ENCODE measurements around the gene HYCC1.
"Not testable (repeated sequence)": the region's sequence is repeated elsewhere in the genome, so short reads cannot be mapped to it uniquely, and the experiment has no call there.

DNA sequence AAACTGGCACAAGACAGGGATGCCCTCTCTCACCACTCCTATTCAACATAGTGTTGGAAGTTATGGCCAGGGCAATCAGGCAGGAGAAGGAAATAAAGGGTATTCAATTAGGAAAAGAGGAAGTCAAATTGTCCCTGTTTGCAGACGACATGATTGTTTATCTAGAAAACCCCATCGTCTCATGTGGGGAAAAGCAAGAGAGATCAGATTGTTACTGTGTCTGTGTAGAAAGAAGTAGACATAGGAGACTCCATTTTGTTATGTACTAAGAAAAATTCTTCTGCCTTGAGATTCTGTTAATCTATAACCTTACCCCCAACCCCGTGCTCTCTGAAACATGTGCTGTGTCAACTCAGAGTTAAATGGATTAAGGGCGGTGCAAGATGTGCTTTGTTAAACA lies 25.7 kb upstream of the HYCC1 start:
- TF ChIP-seq, protein P1, sequence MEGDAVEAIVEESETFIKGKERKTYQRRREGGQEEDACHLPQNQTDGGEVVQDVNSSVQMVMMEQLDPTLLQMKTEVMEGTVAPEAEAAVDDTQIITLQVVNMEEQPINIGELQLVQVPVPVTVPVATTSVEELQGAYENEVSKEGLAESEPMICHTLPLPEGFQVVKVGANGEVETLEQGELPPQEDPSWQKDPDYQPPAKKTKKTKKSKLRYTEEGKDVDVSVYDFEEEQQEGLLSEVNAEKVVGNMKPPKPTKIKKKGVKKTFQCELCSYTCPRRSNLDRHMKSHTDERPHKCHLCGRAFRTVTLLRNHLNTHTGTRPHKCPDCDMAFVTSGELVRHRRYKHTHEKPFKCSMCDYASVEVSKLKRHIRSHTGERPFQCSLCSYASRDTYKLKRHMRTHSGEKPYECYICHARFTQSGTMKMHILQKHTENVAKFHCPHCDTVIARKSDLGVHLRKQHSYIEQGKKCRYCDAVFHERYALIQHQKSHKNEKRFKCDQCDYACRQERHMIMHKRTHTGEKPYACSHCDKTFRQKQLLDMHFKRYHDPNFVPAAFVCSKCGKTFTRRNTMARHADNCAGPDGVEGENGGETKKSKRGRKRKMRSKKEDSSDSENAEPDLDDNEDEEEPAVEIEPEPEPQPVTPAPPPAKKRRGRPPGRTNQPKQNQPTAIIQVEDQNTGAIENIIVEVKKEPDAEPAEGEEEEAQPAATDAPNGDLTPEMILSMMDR (IDR thresholded peaks at IDR 0.05 in 4 of 5, conservative IDR thresholded peaks at IDR 0.05 in 1 of 5) = not testable (repeated sequence)
- TF ChIP-seq POLR2A (IDR thresholded peaks at IDR 0.05) = not testable (repeated sequence)

All from gastrocnemius medialis (tissue), 4 donors.